Thyroid gland (tissue), 4 donors: ENCODE results near the gene BCR. TPM values are rescaled to one million over a fixed set of nuclear protein-coding genes. Genes with fewer than 3 reads are reported as not detected.

ENCODE experiments used
- DNase-seq, 2 donors: peaks; one replicate each; pipeline ENCODE4 v3.0.0-alpha.2; 2019
- H3K27ac ChIP-seq, 3 donors: fragments of 200-600 bp; sonication (generic); 1 replicate in 2 of 3; 2 replicates in 1 of 3; pipeline ENCODE4 v1.5.1; 2016 to 2019; ENCODE audit warnings: mild to moderate bottlenecking in 1 of 3, moderate library complexity in 1 of 3
- H3K27me3 ChIP-seq: fragments of 200-600 bp; sonication (generic); one replicate; pipeline ENCODE4 v1.5.1; 2019
- H3K36me3 ChIP-seq, 2 donors: fragments of 200-600 bp; sonication (generic); one replicate each; pipeline ENCODE4 v1.5.1; 2016 to 2019
- H3K4me1 ChIP-seq, 2 donors: fragments of 200-600 bp; sonication (generic); one replicate each; pipeline ENCODE4 v1.5.1; 2017 to 2019
- H3K4me3 ChIP-seq, 3 donors: fragments of 200-600 bp; sonication (generic); replicated peaks in 1 of 3; 1 replicate in 2 of 3; 2 replicates in 1 of 3; pipeline ENCODE4 v1.5.1; 2016; ENCODE audit warnings: mild to moderate bottlenecking in 1 of 3
- H3K9me3 ChIP-seq: fragments of 200-600 bp; sonication (generic); one replicate; pipeline ENCODE4 v1.5.1; 2017
- POLR2A ChIP-seq, 2 donors: fragments of 450-650 bp; IDR thresholded peaks; one replicate each; pipeline ENCODE4 v1.6.1; 2017; ENCODE audit warnings: antibody characterized with exemption in 2 of 2, mild to moderate bottlenecking in 2 of 2, moderate library complexity in 1 of 2
- whole genome bisulfite sequencing, 2 donors: methylation state at CpG; one replicate each; pipeline ENCODE4 v1.1.5; 2017; 5-methylcytosine and 5-hydroxymethylcytosine counted together
- intact Hi-C: fragments of 100-400 bp; cut with DNase I; formaldehyde crosslinking; loops from one replicate; pipeline ENCODE4 v1.15.1; 2023
- total RNA-seq, 4 donors: library from RNA; depleted of rRNA; stranded (reverse); fragments of >200 nt; gene quantifications; one replicate each; pipeline ENCODE4 v1.2.3, GENCODE V29; 2016
- TF ChIP-seq, protein P1 (sequence below), 6 experiments: fragments of 200-600 bp in 3 of 6; fragments of 450-650 bp in 3 of 6; sonication (generic) in 3 of 6; IDR thresholded peaks; one replicate each; pipeline ENCODE4 v1.5.1; 2016 to 2019; ENCODE audit warnings: antibody characterized with exemption in 6 of 6, mild to moderate bottlenecking in 2 of 6, inconsistent platforms in 1 of 6, moderate library complexity in 1 of 6

Gene BCR
- total RNA-seq, 4 donors from 2014 or later: 80.1 to 127 (median 87.7) TPM

DNA sequence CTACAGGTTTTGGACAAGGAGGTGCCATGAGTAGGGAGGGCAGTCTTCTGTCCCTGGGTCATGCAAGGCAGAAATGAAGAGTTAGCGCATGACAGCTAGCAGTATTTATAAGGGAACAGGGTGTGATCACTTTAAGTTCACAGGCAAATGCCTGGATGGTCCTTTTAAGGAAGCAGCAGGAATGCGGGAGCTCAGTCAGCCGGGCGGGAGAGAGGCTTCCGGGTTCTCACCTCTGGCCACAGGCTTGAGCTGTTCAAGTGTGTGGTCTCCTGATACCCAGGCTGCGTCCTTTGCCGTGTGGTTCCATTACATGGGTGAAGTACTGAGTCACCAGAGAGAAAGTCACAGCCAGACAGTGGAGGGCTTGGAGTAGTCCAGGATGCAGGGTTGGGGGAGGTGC is 105.4 kb downstream of the BCR start:
- TF ChIP-seq POLR2A (IDR thresholded peaks at IDR 0.05): no peak
- TF ChIP-seq, protein P1, sequence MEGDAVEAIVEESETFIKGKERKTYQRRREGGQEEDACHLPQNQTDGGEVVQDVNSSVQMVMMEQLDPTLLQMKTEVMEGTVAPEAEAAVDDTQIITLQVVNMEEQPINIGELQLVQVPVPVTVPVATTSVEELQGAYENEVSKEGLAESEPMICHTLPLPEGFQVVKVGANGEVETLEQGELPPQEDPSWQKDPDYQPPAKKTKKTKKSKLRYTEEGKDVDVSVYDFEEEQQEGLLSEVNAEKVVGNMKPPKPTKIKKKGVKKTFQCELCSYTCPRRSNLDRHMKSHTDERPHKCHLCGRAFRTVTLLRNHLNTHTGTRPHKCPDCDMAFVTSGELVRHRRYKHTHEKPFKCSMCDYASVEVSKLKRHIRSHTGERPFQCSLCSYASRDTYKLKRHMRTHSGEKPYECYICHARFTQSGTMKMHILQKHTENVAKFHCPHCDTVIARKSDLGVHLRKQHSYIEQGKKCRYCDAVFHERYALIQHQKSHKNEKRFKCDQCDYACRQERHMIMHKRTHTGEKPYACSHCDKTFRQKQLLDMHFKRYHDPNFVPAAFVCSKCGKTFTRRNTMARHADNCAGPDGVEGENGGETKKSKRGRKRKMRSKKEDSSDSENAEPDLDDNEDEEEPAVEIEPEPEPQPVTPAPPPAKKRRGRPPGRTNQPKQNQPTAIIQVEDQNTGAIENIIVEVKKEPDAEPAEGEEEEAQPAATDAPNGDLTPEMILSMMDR (IDR thresholded peaks at IDR 0.05): no peak
- Histone ChIP-seq H3K4me3 (no peak overlapping the region), H3K27me3 (no peaks in the 10 kb centered on the region), H3K27ac (no peak overlapping the region), H3K4me1 (peaks cover 0 to 29% of the 10 kb centered on the region in 2 donors), H3K9me3 (no peaks in the 10 kb centered on the region), H3K36me3 (peaks cover 53 to 61% of the 10 kb centered on the region in 2 donors)
- intact Hi-C loops: no loop called here
- DNase-seq: no peak
- WGBS, 2 donors: 89 to 92% methylated on average over 5 of the region's 7 CpGs

DNA sequence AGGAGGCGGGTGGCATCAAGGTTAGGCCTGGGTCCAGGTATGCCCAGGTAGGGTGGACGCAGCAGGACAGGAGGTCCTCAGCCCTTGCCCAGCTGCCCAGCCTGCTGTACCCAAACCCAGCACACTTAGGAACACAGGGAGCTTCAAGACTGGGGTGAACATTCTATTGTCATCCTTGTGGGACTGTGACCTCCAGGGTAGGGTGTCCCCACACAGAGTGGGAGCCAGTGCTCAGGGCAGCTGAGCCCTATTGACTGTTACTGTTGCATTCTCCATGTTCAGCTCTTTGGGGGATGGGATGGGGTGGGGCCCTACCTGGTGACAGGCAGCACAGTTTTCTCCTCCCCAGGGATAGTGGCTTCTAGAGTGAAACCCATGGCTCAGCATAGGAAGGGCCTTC is 106.0 kb downstream of the BCR start:
- H3K27ac ChIP-seq: no peak overlapping the region
- intact Hi-C loops: no loop called here
- peaks cover 0 to 23% of the 10 kb centered on the region in 2 donors for H3K4me1 ChIP-seq

DNA sequence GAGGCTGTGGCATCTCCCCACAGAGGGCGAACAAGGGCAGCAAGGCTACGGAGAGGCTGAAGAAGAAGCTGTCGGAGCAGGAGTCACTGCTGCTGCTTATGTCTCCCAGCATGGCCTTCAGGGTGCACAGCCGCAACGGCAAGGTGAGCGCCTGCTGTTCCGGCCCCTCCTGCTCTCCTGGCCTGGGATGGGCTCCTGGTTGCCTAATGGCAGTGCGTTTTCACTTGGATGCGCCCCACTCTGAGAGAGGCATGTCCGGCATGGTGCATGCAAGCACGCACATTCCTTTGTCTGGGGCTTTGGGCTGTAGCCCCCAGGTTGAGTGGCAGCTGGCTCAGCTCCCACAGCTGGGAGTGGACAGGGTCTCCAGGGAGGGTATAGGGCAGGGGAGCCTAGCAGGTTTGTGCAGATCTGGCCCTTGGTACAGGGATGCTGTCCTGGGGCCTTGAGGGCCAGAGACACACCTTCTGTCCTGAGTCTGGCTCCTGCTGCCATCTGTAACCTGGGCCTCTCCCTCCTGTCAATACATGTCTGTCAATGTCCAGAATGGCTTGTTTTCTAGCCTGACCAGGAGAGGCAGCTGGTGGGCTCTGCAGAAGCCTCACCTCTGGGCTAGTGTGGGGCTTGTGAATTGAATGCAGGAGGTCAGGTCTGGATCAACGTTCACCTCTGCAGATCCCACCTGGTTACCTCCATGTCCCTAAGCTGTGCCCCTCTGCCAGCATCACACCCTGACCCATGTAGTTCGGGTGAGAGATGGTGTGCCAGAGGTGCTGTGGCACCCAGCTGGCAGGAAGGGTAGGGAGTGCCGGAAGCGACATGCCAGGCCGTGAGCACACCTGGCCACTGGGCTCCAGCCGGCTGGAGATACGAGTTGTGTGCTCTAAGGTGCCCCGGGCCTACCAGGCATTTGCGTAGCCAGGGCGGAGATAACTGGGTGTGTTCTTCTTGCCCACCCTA is 107.1 kb downstream of the BCR start:
- DNase-seq: no peak
- Histone ChIP-seq H3K4me1 (peaks cover 0 to 12% of the 10 kb centered on the region in 2 donors), H3K27me3 (no peaks in the 10 kb centered on the region), H3K9me3 (no peaks in the 10 kb centered on the region), H3K4me3 (no peak overlapping the region), H3K27ac (no peak overlapping the region), H3K36me3 (peaks cover 63 to 65% of the 10 kb centered on the region in 2 donors)
- WGBS, 2 donors: 95 to 98% methylated on average over 8 to 18 of the region's 21 CpGs
- no peak for TF ChIP-seq POLR2A (IDR thresholded peaks at IDR 0.05)
- TF ChIP-seq, protein P1 (IDR thresholded peaks at IDR 0.05): no peak
- intact Hi-C loops: no loop called here

More for the DNA sequence above, 106.0 kb downstream of the BCR start:
- Histone ChIP-seq H3K27me3 (no peaks in the 10 kb centered on the region), H3K4me3 (no peak overlapping the region), H3K9me3 (no peaks in the 10 kb centered on the region), H3K36me3 (peaks cover 58 to 61% of the 10 kb centered on the region in 2 donors)
- 90% methylated on average over 2 of the region's 2 CpGs; no CpG with 5 or more reads in 1 of the 2 donors for WGBS, 2 donors
- DNase-seq: no peak
- TF ChIP-seq, protein P1 (IDR thresholded peaks at IDR 0.05): no peak
- no peak for TF ChIP-seq POLR2A (IDR thresholded peaks at IDR 0.05)

DNA sequence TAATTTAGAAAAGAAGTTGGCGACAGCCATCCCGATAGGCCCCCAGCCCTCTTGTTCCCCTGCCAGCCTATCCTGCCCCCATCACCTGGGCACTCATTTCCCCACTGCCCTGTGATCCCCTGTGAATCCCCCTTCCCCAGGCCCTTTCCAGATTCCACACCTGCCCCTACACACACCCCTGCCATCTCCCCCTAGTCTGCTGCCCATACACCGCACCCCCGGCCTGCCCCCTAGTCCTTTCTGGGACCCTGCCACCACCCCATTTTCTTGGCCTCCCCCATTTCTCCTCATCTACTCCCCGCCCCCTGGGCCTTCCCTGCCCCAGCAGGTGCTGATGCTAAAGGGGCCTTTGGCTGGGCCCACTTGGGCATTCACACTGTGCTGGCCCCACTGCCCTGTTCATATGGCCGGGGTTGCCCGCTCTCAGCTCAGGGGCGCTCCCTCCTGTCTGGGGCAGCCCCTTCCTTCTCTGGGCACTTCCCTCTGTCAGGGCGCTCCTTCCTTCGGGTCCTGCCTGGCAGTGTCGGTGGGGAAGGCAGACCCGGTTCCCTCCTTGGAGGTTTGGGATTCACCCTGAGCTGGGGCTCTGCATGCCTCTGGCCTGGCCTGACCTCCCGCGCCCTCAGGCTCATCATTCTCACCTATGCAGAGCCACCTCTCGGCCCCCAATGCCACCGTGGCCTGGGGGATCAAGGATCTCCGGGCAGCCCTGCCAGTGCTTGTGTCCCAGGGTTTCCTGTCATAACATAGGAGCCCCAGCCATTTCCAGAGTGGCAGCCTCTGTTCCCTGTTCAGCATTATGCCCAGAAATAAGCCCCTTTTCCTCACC is 108.2 kb downstream of the BCR start:
- TF ChIP-seq, protein P1 (IDR thresholded peaks at IDR 0.05): no peak
- no peak for TF ChIP-seq POLR2A (IDR thresholded peaks at IDR 0.05)
- Histone ChIP-seq H3K4me3 (no peak overlapping the region), H3K27ac (no peak overlapping the region), H3K36me3 (peaks cover 72 to 76% of the 10 kb centered on the region in 2 donors), H3K4me1 (peaks cover 0 to 7% of the 10 kb centered on the region in 2 donors), H3K27me3 (no peaks in the 10 kb centered on the region), H3K9me3 (no peaks in the 10 kb centered on the region)
- intact Hi-C loops: no loop called here
- 91 to 94% methylated on average over 13 to 16 of the region's 17 CpGs for WGBS, 2 donors
- no peak for DNase-seq
